ENCODE measurements around the gene G6PC1. TPM values are rescaled to one million over a fixed set of nuclear protein-coding genes. Genes with fewer than 3 reads are reported as not detected.

Gene G6PC1
- total and polyA plus RNA-seq, 2 of the 4 experiments (the other 2 are of a cell fraction) = not detected

DNA sequence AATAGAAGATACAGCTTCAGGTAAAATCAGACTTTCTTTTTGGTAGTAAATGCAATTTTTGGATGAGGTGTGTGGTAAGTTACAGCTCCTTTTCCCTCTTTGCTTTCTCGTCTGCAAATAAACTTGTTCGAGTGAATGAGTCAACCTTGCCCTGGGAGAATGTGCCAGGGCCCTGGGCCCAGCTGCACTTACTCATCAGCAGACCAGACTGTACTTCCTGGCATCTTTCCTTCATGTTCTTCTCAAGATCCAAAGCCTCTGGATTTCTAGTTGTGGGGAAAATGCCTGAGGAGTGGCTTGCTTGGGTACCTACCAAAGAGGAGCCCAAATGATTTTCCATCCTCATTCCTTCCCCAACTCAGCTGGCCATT lies 5.4 kb upstream of the G6PC1 start:
- no peak overlapping the region for H2AK5ac ChIP-seq (ENCODE audit: low read depth, low read length)
- peaks cover 12% of the 10 kb centered on the region for H3K27me3 ChIP-seq (ENCODE audit: control insufficient read depth, insufficient read depth, low read length)
- no peak overlapping the region for H2BK20ac ChIP-seq (ENCODE audit: low read depth, low read length)
- H3K4ac ChIP-seq (ENCODE audit: low read depth, low read length) = no peak overlapping the region
- in situ Hi-C loops (cut with MboI; ENCODE audit: low sequenced_read_pairs) (loop anchor here (25.0 kb wide), 1 partner anchor 417 kb away; no protein-coding TSS in a partner anchor), intact Hi-C loops (cut with micrococcal nuclease) (no loop called here), dilution Hi-C loops (cut with HindIII; ENCODE audit: low sequenced_read_pairs, unreplicated experiment) (no loop called here)
- no peak overlapping the region for H2BK5ac ChIP-seq (ENCODE audit: low read depth, low read length, poor library complexity, severe bottlenecking)
- no peak overlapping the region for H4K91ac ChIP-seq (ENCODE audit: insufficient read depth, low read depth, low read length)
- H3K56ac ChIP-seq (ENCODE audit: extremely low read depth, insufficient read depth, low read length) = no peak overlapping the region
- H2BK120ac ChIP-seq (ENCODE audit: low read depth, low read length) = no peak overlapping the region; the same call in 1 of the 2 replicates
- no peak overlapping the region for H2BK15ac ChIP-seq (ENCODE audit: low read depth, low read length)
- no peaks in the 10 kb centered on the region for H4K20me1 ChIP-seq (ENCODE audit: insufficient read depth, low read length)
- ChIA-PET CTCF (no interaction called here), POLR2A (ENCODE audit: unreplicated experiment) (no interaction called here)
- no peak overlapping the region for H4K8ac ChIP-seq (ENCODE audit: low read depth in 2 of 2, low read length in 2 of 2)
- no peaks in the 10 kb centered on the region for H3K36me3 ChIP-seq (ENCODE audit: control insufficient read depth, insufficient read depth, low read length)
- H3K4me3 ChIP-seq (ENCODE audit: insufficient read depth, low read depth, low read length) = no peak overlapping the region
- H4K5ac ChIP-seq (ENCODE audit: low read depth, low read length) = no peak overlapping the region
- DNase-seq (peak; percentile 90), ATAC-seq (ENCODE audit: low read depth) (peak; percentile 66)
- H3K4me1 ChIP-seq (ENCODE audit: control insufficient read depth, insufficient read depth, low read length) = peaks cover 6% of the 10 kb centered on the region; the same call in 1 of the 2 replicates
- no peak overlapping the region for H2AFZ ChIP-seq (replicated peaks; ENCODE audit: low read length, poor library complexity)
- H2AK9ac ChIP-seq (replicated peaks; ENCODE audit: low read depth, low read length, poor library complexity) = no peak overlapping the region
- peaks cover 7% of the 10 kb centered on the region; the same call in 1 of the 2 replicates for H3K9me1 ChIP-seq (ENCODE audit: insufficient read depth, low read length)
- H3K9me3 ChIP-seq (ENCODE audit: control insufficient read depth, insufficient read depth, low read length) = no peaks in the 10 kb centered on the region
- no TSS peak for BruUV-seq (replicated peaks)
- H3K9ac ChIP-seq (ENCODE audit: low read depth, low read length) = no peak overlapping the region
- H3K18ac ChIP-seq (ENCODE audit: low read depth, low read length) = no peak overlapping the region
- H3K23ac ChIP-seq (ENCODE audit: low read depth, low read length) = no peak overlapping the region
- no peaks in the 10 kb centered on the region for H3K79me1 ChIP-seq (ENCODE audit: low read depth in 1 of 2, low read length in 2 of 2)
- H3K14ac ChIP-seq (replicated peaks; ENCODE audit: low read depth, low read length) = no peak overlapping the region
- no CpG with 5 or more reads among the region's 2 CpGs for WGBS, 2 experiments (ENCODE audit: extremely low coverage in 2 of 2, insufficient read length in 1 of 2)
- H3K4me2 ChIP-seq (ENCODE audit: low read depth, low read length) = no peak overlapping the region
- no peak overlapping the region for H3K27ac ChIP-seq (ENCODE audit: insufficient read depth, low read length)
- TF ChIP-seq RCOR1 (IDR thresholded peaks at IDR 0.05; ENCODE audit: insufficient replicate concordance, low read length) (no peak), RAD21 (IDR thresholded peaks at IDR 0.05; ENCODE audit: low read length) (no peak), BHLHE40 (IDR thresholded peaks at IDR 0.05; ENCODE audit: low read depth, low read length) (0 out of 2 replicates have a peak, but pooled peaks have one; percentile 6), MAFK (IDR thresholded peaks at IDR 0.05; ENCODE audit: low read depth, low read length) (no peak), NFE2L2 (IDR thresholded peaks at IDR 0.05; ENCODE audit: low read depth, low read length) (no peak), CEBPB (IDR thresholded peaks at IDR 0.05; ENCODE audit: low read depth, low read length) (no peak), SMC3 (IDR thresholded peaks at IDR 0.05; ENCODE audit: low read depth, low read length) (no peak), MXI1 (IDR thresholded peaks at IDR 0.05; ENCODE audit: borderline replicate concordance, low read depth, low read length) (no peak), POLR2A (IDR thresholded peaks at IDR 0.05; ENCODE audit: low read depth, low read length) (no peak), FOS (IDR thresholded peaks at IDR 0.05; ENCODE audit: low read depth, low read length) (peak; percentile 64), CHD1 (IDR thresholded peaks at IDR 0.05; ENCODE audit: low read depth, low read length) (no peak), RFX5 (IDR thresholded peaks at IDR 0.05; ENCODE audit: low read depth, low read length) (no peak)
- TF ChIP-seq, protein P1, sequence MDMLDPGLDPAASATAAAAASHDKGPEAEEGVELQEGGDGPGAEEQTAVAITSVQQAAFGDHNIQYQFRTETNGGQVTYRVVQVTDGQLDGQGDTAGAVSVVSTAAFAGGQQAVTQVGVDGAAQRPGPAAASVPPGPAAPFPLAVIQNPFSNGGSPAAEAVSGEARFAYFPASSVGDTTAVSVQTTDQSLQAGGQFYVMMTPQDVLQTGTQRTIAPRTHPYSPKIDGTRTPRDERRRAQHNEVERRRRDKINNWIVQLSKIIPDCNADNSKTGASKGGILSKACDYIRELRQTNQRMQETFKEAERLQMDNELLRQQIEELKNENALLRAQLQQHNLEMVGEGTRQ (IDR thresholded peaks at IDR 0.05; ENCODE audit: low read depth, low read length) = no peak
- TF ChIP-seq, protein P2, sequence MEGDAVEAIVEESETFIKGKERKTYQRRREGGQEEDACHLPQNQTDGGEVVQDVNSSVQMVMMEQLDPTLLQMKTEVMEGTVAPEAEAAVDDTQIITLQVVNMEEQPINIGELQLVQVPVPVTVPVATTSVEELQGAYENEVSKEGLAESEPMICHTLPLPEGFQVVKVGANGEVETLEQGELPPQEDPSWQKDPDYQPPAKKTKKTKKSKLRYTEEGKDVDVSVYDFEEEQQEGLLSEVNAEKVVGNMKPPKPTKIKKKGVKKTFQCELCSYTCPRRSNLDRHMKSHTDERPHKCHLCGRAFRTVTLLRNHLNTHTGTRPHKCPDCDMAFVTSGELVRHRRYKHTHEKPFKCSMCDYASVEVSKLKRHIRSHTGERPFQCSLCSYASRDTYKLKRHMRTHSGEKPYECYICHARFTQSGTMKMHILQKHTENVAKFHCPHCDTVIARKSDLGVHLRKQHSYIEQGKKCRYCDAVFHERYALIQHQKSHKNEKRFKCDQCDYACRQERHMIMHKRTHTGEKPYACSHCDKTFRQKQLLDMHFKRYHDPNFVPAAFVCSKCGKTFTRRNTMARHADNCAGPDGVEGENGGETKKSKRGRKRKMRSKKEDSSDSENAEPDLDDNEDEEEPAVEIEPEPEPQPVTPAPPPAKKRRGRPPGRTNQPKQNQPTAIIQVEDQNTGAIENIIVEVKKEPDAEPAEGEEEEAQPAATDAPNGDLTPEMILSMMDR (conservative IDR thresholded peaks at IDR 0.05; ENCODE audit: low read depth, low read length) = no peak
- TF ChIP-seq, protein P3, sequence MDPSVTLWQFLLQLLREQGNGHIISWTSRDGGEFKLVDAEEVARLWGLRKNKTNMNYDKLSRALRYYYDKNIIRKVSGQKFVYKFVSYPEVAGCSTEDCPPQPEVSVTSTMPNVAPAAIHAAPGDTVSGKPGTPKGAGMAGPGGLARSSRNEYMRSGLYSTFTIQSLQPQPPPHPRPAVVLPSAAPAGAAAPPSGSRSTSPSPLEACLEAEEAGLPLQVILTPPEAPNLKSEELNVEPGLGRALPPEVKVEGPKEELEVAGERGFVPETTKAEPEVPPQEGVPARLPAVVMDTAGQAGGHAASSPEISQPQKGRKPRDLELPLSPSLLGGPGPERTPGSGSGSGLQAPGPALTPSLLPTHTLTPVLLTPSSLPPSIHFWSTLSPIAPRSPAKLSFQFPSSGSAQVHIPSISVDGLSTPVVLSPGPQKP (IDR thresholded peaks at IDR 0.05; ENCODE audit: borderline replicate concordance, low read depth, low read length) = no peak
